GM19463 (cell line): ENCODE results near the gene CCHCR1.
A peak's percentile ranks its signal among the peaks of the same experiment; 100 is the strongest.
"Not testable (repeated sequence)": the region's sequence is repeated elsewhere in the genome, so short reads cannot be mapped to it uniquely, and the experiment has no call there.

Source experiments
- ATAC-seq: cut with Tn5 transposase; IDR thresholded peaks from one replicate; pipeline ENCODE4 v1.9.1; 2021; ENCODE audit warnings: mild to moderate bottlenecking, moderate library complexity; ENCODE audit not compliant: unreplicated experiment

The CCHCR1 gene

DNA sequence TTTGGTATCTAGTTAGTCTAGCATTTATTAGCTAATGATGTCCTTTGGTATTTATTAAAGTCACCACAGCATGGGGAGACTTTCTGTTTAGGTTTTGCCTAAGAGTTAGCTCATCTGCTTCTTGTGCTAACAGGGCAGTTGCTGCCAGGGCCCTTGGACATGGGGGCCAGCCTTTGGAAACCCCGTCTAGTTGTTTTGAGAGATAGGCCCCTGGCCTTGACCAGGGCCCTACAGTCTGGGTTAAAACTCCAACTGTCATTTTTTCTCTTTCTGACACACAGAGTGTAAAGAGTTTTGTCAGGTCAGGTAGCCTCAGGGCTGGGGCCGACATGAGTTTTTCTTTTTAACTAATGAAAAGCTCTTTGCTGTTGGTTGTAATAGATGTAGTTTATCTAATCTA is 25.7 kb upstream of the CCHCR1 start:
- ATAC-seq: not testable (repeated sequence)

DNA sequence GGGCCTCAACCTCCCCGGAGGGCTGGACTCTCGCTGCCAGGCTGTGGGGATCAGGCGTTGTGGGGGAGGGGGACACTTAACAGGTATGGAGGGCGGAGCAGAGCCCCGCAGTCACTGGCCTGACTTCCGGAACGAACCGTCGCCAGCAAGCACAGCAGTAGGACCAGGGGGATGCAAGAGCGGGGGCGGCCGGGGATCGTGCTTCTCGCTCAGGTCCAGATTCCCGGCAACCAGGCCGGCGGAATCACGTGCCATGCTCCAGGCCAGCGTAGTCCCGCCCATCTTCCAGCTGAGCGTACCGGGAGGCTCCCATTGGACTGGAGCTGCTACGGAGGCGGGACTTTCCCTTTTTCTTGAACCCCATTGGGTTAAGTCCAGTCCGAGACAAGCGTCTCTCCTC is 22.9 kb upstream of the CCHCR1 start:
- no peak for ATAC-seq

DNA sequence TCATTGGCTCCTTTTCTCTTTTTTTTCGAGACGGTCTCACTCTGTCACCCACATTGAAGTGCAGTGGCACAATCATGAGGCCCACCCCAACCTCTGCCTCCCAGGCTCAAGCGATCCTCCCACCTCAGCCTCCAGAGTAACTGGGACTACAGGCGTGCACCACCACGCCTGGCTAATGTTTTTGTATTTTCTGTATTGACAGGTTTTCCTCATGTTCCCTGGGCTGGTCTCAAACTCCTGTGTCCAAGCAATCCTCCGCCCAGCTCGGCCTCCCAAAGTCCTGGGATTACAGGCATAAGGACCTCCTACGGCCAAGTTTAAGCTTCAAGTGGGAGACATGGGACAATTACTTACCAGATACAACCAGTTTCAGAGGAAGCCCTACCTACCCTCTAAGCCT is 22.3 kb upstream of the CCHCR1 start:
- ATAC-seq: no peak

- ATAC-seq: no peak
Observed at GRCh38 chr6:31179042-31179386, 21.4 kb upstream of the CCHCR1 start.

DNA sequence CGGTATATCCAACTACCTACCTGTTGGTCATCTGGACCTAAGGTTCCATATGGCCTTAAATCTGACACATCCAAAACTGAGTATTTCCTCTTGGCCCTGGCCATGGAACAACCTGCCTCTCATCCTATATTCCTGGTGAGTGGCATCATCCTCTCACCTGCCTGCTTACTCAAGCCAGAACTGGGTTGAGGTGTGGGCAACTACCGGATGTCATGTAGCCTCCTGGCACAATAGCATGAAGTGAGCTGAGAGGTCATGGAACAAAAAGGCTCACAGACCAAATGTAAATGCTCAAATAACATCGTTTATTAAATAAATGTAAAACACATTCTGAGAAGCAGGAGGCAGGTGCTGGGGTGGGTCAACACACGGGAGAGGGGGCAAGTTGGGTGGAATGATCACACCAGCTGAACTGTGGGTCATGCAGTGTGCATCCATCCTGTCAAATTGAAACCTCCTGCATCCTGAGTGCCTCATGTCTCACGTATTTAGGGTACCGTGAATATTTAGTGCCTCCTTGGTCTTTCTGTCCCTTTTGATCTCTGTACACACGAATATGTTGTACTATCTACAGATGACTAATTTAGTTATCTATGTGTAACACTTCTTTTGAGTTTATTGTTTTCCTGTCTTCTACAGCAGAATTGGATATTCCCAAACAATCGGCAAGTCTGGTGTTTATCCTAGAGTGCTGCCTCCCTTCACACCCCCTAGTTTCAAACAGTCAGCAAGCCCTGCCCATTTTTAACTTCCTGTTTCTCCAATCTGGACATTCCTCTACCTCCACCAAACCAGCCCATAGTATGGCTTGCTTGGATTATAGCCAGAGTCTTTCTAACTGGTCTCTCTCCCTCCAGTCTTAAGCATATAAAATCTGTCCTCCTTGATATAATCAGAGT is 20.8 kb upstream of the CCHCR1 start:
- ATAC-seq: no peak

DNA sequence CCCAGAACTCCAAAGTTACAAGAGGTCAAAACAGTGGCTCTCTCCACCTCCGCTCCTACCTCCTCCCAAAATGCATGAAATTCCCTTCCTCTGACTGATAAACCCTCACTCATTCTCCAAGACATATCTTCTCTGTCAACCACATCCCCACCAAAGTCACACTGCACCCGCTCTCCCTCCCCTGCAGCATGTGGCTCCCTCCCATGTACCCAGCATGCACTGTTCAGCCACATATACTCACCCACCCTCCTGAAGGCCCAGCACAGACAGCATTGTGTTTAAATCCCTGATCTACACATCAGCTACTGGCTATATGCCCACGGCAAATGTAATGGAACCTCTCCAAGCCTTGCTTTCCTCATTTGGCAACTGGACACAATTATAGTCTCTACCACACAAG is 18.4 kb upstream of the CCHCR1 start:
- ATAC-seq: no peak

GRCh38 chr6:31174378-31174777 is 16.8 kb upstream of the CCHCR1 start:
- no peak for ATAC-seq

GRCh38 chr6:31173406-31173805 is 15.8 kb upstream of the CCHCR1 start:
- no peak for ATAC-seq

- no peak for ATAC-seq
Observed at GRCh38 chr6:31172973-31173384, 15.4 kb upstream of the CCHCR1 start.

- ATAC-seq: no peak
Observed at GRCh38 chr6:31171931-31172905, 14.6 kb upstream of the CCHCR1 start.

GRCh38 chr6:31170987-31171671 is 13.5 kb upstream of the CCHCR1 start:
- ATAC-seq: no peak

DNA sequence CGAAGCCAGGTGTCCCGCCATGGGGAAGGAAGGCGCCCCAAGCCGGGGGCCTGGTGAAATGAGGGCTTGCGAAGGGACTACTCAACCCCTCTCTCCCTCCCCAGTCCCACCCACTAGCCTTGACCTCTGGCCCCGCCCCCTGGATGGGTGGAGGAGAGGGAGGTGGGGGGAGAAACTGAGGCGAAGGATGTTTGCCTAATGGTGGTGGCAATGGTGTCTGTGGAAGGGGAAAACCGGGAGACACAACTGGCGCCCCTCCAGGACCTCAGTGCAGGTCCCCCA is 12.9 kb upstream of the CCHCR1 start, which contains the start of gene POU5F1:
POU5F1 (minus strand) TSS at position 83 of the 282 bp plus-strand sequence; CDS start at position 21, 62 bp downstream.
- ATAC-seq: no peak

GRCh38 chr6:31169858-31170599 is 12.4 kb upstream of the CCHCR1 start:
- ATAC-seq: not testable (repeated sequence)

GRCh38 chr6:31169123-31169857 is 11.7 kb upstream of the CCHCR1 start:
- no peak for ATAC-seq

- no peak for ATAC-seq
Observed at GRCh38 chr6:31168606-31169005, 11.0 kb upstream of the CCHCR1 start.

DNA sequence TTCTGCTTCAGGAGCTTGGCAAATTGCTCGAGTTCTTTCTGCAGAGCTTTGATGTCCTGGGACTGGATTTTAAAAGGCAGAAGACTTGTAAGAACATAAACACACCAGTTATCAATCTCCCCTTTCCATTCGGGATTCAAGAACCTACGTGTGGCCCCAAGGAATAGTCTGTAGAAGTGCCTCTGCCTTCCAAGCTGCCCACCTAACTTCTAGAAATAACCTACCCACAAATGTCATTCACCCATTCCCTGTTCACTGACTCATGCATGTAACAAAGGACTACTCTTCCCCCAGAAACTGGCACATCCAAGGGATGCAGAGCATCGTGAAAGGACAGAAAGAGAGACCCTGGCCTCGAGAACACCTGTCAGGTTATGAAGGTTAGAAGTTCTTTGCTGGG is 8.4 kb upstream of the CCHCR1 start:
- ATAC-seq: no peak

DNA sequence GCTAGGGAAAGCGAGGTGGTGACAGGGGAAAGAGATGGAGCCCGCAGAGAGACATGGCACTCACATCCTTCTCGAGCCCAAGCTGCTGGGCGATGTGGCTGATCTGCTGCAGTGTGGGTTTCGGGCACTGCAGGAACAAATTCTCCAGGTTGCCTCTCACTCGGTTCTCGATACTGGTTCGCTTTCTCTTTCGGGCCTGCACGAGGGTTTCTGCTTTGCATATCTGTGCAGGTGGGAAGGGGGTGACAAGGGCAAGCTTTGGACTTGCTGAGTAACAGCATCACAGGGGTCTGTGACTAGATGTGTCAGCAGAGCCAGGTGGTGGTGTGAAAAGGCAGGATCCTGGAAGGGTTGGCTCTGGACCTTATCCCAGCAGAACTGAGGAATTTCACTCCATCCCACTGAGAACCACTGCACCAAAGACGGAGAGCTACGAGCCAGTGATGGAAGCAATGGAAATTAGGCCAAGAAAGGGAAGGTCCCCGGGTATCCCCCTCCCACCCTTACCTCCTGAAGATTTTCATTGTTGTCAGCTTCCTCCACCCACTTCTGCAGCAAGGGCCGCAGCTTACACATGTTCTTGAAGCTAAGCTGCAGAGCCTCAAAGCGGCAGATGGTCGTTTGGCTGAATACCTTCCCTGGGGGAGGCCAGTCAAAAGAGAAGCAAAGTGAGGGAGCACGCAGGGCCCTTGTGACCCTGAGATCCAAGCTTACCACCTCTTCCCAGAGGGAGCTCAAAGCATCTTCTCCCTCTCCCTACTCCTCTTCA is 7.6 kb upstream of the CCHCR1 start:
- peak; percentile 86 for ATAC-seq

GRCh38 chr6:31164475-31165063 is 7.0 kb upstream of the CCHCR1 start:
- ATAC-seq: not testable (repeated sequence)

GRCh38 chr6:31163922-31164321 is 6.3 kb upstream of the CCHCR1 start:
- ATAC-seq: no peak
